A204.1 (cell line): ENCODE measurements around the gene ATP2A3.

ENCODE experiments used
- FAIRE-seq: peaks from 2 replicates; lab custom pipeline; 2012; peaks lifted over from hg19 to GRCh38; lab: Jason Lieb, UNC

Gene ATP2A3

DNA sequence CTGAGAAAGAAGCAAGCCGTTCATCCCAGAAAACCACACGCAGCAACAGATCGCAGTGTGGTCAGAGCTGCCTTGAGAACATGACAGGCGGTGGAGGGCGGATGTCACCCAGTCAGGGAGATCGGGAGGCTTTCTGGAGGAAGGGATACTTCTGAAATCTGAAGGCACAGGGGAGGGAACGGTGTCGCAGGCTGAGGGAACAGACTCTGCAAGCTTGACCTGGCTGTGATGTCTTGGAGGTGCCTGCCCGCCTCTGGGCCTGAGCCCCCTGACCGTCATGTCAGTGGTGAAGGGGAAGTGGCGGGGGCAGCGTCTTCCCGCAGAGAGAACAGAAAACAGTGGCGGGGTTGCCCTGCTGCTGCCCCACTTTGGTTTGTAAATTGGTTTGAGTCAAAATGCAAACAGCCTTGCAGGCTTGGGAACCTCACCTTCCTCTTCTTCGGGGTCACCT lies 8.1 kb upstream of the ATP2A3 start:
- no peak for FAIRE-seq

- FAIRE-seq: no peak
These were observed 6.4 kb upstream of the ATP2A3 start for GRCh38 chr17:3970668-3971067.

GRCh38 chr17:3969963-3970362 lies 5.7 kb upstream of the ATP2A3 start:
- no peak for FAIRE-seq

- FAIRE-seq: no peak
These were observed 4.8 kb upstream of the ATP2A3 start for GRCh38 chr17:3968886-3969524.

DNA sequence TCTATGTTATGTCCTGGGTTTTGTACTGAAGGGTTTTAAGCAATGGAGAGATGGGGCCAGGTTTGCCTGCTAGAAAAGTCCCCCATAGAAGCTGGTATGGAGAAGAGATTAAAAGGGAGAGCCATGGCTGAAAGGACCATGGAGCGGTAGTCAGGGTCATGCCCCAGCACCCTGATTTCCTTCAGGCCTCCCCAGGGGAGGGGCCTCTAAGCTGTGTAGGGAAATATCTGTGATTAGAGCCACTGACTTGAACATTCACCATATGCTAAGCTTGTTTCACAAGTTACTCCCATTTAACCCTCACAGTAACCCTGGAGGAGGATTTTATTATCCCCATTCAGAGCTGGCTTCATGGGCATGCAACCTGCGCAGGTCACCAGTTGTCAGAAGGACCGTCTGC lies 3.8 kb upstream of the ATP2A3 start:
- no peak for FAIRE-seq

GRCh38 chr17:3966720-3967363 lies 2.6 kb upstream of the ATP2A3 start:
- no peak for FAIRE-seq

DNA sequence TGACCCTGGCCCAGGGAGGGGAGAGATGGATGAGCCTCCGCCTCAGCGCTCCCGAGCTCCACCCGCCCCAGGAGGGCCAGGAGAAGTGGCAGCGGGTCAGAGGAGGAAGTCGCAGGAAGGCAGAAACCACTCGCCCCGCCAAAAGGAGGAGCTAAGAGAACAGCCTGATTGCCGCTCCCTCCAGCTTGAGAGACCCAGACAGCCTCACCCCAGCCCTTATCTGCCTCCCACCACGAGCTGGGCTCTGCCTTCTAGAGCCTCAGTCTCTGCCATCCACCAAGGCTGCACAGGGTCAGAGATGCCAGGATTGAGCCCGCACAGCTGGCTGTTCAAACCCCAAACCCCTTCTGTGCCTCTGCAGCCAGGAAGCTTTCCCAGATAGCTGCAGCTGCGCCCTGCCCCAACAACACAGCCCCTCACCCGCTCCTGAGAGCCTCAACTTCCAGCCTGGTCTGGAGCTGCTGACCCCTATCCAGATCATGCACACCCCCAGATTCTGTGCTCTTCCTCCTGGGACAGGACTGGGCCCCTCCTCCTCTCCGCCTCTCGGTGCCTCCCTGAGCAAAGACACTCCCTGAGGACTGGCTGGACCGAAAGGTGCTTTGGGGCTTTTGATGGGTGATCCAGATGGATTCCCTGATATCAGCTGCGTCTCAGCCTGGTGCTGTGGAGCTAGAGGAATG lies 1.0 kb upstream of the ATP2A3 start:
- no peak for FAIRE-seq

DNA sequence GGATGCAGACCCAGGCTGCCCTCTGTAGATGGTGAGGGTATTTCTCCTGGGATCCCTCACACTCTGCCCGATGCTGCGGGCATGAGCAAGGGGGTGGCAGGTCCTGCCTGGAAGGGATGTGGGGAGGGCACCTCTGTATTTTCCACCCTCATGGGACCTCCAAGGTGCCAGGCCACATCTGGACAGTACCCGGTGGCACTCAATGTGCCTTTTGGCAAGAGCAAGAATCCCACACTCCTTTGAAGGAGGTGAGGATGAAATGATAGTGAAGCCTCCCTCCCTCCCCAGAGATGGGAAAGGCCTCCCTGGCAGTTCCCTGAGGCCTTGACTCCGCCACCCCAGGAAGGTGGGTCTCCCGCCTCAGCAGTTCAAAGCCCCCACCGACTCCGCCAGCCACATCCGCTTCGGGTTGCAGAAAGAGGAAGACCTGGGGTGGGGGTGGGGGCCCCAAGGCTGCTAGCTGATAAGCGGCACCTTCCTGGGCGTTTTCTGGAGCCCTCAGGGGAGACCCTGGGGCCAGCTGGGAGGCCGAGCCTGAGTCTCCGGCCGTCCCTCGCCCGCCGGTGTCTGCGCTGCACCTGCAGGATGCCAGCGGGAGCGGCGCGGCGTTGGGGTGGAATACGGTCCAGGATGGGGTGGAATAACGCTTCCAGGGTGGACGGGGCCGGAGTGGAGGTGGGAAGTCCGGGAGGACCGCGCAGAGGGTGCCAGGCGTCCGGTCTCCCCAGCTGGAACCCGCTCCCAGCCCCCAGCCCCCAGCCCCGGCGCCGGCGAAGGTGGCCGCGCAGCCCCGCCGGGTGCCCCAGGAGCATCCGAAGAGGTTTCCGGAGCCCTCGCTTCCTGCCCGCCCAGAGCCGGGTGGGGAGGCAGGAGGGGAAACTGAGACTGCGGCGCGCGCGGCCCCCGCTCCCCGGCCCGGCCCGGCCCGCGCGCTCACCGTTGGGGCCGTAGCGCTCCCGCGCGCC lies 718 bp downstream of the ATP2A3 start:
- no peak for FAIRE-seq

DNA sequence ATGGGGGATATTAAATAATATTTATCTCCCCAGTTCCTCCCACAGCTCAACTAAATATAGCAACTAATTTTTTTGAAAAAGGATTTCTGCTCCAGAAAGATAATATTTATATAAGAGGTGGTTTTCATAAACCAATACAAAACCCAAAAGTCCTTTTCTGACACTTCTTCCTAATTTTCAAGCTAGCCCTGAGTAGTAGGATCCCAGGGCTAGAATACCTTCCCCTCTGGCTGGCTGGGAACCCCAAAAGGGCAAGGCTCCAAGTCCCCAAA lies 1.3 kb downstream of the ATP2A3 start:
- no peak for FAIRE-seq

- no peak for FAIRE-seq
These were observed 1.8 kb downstream of the ATP2A3 start for GRCh38 chr17:3962217-3962964.

DNA sequence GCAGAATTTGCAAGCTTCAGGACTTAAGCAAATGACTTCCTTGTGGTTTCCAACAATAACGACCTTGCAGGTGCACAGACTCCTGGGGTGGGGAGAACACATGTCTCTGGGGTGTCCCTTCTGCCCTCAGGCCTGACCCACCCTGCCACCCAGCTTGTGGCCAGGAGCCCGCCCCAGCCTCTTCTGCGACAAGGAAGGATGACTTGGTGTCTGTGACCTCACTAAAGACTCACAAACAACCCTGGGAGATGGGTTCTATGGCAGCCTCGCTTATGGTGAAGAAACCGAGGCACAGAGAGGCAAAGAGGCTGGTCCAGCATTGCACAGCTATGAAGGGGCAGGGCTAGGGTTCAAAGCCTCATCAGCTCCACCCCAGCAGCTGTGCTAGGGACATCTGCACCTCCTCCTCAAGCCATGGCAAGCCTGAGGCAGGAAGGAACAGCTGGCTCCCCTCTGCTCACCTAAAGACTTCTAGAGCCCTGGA lies 2.6 kb downstream of the ATP2A3 start:
- no peak for FAIRE-seq

GRCh38 chr17:3960764-3961163 lies 3.5 kb downstream of the ATP2A3 start:
- FAIRE-seq: no peak

DNA sequence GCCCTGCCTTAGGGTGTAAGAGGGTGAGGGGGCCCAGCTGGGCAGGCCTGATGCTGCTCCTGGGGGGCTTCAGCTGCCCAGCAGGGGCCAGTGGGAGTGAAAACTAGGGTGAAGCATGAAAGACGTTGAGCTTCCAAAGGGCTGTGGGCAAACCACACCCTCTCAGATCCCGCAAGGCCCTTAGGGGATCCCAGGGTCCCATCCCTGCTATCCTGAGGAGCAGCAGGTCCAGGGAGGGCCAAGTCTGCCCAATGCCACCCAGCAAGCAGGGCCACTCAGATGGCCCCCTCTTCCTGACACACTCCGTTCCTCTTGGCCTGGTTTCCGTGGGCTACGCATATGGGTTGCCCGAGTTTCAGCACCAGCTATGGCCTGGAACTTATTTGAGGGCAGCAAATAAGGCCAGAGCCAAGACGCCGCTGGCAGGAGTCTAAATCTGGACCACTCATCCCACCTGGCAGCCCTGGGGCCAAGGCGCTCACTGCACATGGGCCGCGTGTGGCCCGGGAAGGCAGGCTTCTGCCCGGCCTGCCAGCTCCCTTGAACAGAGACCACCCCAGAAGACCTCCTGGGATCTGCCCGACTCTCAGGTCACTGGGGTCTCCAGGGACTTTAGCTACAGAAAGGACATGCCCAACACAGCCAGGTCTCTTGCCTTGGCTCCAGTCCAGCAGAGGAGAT lies 4.2 kb downstream of the ATP2A3 start:
- FAIRE-seq: no peak

GRCh38 chr17:3959295-3959899 lies 4.8 kb downstream of the ATP2A3 start:
- FAIRE-seq: no peak

GRCh38 chr17:3957735-3958599 lies 6.3 kb downstream of the ATP2A3 start:
- FAIRE-seq: no peak

GRCh38 chr17:3956983-3957382 lies 7.3 kb downstream of the ATP2A3 start:
- FAIRE-seq: no peak

GRCh38 chr17:3956327-3956957 lies 7.8 kb downstream of the ATP2A3 start:
- no peak for FAIRE-seq

GRCh38 chr17:3955673-3955988 lies 8.6 kb downstream of the ATP2A3 start:
- no peak for FAIRE-seq

DNA sequence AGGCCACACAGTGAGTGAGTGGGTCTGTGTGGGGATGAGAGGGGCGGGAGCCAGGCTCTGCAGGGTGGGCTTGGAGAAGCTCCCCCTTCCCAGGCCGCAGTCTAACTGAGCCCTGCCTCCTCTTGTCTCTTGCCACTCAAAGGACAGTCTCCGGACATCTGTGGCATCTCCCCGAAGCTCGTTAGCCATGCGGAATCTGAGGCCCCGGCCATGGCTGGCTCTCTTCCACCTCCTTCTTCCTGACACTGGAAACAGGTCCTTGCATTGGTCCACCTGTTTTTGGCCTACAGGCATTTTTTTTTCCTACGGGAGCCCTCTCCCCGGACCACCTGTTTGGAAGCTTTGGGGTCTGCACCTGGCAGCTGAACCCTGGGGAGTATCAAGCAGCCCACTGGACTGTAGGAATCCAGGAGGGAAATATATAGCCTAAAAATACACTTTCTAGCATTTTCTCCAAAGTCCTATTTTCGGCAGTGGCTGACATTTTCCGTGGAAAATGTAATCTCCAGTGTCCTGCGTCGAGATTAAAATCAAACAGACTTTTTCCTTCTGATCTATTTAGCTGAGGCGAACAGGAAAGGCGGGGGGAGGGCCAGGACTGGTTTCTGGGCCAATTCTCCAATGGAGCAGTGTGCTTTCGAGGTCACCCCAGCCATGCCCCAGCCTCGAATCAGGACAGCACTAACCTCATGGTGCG lies 9.1 kb downstream of the ATP2A3 start:
- FAIRE-seq: no peak
